ENCODE results near the gene PRDM15.

DNA sequence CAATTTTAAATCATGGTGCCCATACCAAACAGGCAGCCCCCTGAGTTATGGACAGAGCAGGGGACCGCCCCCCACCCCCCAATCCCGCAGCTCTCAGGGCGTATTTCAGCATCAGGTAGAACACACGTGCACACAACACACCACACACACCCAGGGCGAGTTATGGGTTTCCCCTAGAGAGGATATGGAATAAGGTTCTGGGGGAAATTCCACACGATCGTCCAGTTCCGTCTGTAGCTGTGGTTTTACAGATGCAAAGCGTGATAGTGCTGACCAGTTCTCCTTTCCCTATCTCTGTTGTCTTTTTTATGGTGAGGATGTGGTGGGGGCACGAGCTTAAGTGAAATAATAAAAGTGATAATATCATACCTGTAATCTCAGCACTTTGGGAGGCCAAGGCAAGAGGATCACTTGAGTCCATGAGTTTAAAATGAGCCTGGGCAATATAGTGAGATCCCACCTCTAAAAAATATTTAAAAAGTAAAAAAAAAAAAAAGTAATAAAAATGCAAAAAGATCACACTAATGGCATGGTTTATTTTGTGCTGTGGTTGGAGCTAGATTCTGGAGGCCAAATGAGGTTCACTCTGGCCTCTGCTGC, 49.6 kb upstream of the PRDM15 start:
- TF ChIP-seq, protein P1, sequence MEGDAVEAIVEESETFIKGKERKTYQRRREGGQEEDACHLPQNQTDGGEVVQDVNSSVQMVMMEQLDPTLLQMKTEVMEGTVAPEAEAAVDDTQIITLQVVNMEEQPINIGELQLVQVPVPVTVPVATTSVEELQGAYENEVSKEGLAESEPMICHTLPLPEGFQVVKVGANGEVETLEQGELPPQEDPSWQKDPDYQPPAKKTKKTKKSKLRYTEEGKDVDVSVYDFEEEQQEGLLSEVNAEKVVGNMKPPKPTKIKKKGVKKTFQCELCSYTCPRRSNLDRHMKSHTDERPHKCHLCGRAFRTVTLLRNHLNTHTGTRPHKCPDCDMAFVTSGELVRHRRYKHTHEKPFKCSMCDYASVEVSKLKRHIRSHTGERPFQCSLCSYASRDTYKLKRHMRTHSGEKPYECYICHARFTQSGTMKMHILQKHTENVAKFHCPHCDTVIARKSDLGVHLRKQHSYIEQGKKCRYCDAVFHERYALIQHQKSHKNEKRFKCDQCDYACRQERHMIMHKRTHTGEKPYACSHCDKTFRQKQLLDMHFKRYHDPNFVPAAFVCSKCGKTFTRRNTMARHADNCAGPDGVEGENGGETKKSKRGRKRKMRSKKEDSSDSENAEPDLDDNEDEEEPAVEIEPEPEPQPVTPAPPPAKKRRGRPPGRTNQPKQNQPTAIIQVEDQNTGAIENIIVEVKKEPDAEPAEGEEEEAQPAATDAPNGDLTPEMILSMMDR (conservative IDR thresholded peaks at IDR 0.05; ENCODE audit: low read length) = no peak
- TF ChIP-seq EZH2phosphoT487 (IDR thresholded peaks at IDR 0.05; ENCODE audit: borderline replicate concordance) = no peak
